ENCODE data around the gene BMP4.

BMP4 gene

DNA sequence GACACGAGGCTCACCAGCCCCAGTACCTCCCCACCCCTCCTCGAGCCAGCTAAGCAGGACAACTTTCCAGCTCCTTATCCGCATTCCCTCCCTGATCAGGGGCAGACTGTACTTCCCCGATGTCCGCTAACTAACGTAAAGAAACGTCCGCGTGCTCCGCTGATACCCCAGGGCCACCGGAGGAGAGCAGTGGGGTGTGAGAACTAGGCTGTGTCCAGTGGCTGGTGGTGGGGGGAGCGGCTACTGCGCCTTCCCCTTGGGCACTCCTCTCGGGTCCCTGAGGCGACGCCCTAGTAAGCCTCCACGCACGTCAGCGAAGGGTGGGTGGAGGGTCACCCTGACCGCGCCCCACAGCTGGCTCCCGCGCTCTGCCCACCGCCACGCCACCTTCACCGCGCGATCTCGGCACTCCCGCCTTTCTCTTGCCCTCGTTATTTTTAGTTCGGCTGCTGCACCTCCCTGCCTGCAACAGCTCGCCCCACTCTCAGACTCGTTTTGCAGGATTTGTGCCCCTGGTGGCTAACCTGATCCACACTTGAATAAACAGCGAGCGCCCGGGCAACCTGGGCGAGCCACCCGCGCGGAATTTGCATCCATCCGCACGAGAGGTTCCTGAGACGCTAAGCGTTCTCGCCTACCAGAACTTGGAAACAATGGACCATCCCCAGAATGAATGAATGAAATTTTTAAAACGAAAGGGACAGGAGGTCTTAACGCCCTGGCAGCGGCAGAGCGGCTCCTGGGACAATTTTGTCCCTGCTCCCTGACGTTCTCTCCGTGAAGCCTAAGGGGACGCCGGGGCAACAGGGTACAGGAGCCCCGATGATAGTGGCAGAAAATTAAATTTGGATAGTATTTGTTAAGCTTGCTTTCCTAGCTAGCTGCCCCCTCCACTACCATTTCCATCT, 6.9 kb upstream of the BMP4 start:
- DNase-seq = peak; percentile 62

- DNase-seq = no peak
Measured at GRCh38 chr14:53962953-53963319, 6.3 kb upstream of the BMP4 start.

GRCh38 chr14:53958628-53959027, 2.0 kb upstream of the BMP4 start:
- DNase-seq = no peak

DNA sequence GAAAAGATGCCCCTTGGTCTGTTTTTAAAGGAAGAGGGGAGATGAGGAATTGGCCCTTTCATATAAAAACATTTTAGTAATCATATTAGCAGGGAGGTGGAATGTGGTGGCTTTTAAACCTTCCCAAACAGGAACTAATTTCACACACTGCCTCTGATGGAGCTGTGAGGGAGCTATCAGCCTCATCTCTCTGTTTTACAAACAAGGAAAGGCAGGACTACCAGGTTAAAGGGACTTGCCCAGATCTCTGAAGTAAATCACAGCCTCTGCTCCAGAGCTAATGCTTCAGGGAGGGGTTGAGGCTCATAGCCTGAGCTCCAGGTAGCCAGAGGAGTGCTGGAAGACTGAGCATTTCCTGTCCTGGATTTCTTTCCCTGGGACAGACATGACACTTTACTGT, 1.1 kb upstream of the BMP4 start:
- DNase-seq = no peak

- DNase-seq = peak; percentile 76
Measured at GRCh38 chr14:53955671-53956426, 776 bp downstream of the BMP4 start.

- DNase-seq = no peak
Measured at GRCh38 chr14:53955229-53955556, 1.4 kb downstream of the BMP4 start.

DNA sequence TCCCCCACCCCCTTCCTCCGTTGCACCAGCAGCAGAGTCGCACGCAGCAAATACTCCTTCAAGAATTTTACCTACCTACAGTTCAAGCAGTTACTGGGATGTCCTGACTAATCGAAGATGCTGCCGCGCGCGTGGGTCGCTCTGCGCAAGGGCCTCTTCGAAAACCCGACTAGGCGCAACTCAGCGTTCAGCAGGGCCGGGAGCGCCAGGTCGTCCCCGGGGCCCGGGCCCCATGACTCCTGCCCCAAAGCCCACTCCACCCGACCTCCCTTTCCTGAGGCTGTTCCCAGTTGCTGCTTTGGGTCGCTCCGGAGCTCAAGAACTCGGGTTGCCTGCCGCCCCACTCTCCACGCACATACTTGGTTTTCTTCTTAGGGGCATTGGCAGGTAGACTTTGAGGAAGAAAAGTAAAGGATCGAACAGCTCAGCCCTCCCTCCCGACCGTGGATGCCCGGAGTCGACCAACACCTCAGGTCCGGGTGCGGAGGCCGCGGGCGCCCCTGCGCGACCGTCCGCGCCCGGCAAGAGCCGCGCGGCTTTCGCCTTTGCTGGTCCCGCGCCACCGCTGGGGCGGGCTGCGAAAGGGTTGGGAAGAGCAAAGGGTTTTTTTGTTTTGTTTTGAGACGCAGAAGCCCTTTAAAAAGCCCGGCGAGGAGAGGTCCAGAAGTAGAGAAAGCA, 1.9 kb downstream of the BMP4 start:
- peak; percentile 61 for DNase-seq

- DNase-seq = peak; percentile 72
Measured at GRCh38 chr14:53953828-53954550, 2.6 kb downstream of the BMP4 start.

GRCh38 chr14:53953002-53953827, 3.4 kb downstream of the BMP4 start:
- DNase-seq = peak; percentile 95

DNA sequence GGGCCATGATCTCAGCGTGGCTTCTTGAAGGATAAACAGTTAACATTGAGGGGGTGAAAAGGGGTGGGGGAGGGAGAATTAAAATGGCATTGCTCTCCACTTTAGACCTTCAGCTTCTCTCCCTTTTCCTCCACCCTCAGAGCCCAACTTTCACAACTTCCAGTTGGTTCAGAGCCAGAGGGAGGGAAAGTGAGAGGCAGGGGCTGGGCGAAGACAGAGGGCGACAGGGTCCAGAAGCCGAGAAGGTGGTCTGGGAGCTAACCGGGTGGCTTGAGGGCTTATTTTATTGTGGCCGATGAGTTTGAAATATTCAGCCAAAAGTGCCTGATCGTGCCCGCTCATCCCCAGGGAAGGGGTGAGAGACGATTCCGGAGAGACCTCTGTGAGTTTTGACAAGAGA, 4.1 kb downstream of the BMP4 start:
- DNase-seq = no peak

DNA sequence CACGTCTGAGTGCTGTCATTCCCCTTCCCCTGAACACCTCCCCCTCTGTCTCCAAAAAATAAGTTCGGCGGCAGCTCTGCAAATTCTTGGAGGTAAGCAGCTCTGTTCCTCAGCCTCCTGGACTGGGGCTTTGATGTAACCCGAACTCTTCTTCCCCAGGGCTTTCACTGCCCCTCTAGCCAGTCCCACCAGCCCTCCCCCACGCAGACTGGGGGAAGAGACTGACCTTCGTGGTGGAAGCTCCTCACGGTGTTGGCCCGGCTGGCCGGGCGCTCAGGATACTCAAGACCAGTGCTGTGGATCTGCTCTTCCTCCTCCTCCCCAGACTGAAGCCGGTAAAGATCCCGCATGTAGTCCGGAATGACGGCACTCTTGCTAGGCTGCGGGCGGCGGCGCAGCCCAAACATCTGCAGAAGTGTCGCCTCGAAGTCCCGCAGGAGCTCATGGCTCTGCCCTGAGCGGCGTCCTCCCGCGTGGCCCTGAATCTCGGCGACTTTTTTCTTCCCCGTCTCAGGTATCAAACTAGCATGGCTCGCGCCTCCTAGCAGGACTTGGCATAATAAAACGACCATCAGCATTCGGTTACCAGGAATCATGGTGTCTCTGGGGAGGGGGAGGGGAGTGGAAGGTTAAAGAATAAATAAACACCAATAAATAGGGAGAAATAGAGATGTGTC, 4.9 kb downstream of the BMP4 start:
- peak; percentile 36 for DNase-seq

DNA sequence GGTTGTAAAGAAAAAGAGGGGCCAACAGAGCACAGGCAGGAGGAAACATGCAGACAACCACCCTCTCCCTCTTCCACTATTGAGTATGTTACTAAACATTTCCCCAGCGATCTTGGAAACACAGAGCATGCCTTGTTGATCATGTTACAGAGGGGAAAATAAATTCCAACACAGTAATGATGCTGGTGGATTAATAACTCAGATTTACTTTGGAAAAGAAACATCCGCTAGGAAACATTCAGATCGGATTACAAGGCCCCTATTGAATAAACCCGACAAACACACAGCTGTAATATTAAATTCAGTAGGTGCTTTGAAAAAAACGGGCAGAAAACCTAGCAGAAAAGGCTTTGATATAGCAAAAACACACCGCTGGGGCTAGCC, 5.4 kb downstream of the BMP4 start:
- DNase-seq = no peak

- no peak for DNase-seq
Measured at GRCh38 chr14:53950031-53950793, 6.4 kb downstream of the BMP4 start.

DNA sequence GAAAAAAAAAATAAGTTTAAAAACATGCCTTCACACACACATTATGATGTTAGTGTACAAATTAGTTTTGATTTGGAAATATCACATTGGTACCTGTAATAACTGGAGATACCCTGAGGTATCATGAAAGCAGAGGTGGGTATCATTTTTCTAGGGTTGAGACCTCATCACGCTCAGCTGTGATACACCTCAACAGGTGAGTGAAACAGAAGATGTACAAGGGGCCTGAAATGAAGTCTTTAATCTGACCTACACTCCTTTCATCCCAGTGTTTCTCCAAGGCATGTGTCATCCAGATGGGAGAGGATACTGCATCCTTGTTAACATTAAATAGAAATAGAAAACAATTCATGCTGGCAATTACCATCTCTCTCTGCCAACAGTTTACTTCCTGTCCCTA, 7.4 kb downstream of the BMP4 start:
- no peak for DNase-seq

DNA sequence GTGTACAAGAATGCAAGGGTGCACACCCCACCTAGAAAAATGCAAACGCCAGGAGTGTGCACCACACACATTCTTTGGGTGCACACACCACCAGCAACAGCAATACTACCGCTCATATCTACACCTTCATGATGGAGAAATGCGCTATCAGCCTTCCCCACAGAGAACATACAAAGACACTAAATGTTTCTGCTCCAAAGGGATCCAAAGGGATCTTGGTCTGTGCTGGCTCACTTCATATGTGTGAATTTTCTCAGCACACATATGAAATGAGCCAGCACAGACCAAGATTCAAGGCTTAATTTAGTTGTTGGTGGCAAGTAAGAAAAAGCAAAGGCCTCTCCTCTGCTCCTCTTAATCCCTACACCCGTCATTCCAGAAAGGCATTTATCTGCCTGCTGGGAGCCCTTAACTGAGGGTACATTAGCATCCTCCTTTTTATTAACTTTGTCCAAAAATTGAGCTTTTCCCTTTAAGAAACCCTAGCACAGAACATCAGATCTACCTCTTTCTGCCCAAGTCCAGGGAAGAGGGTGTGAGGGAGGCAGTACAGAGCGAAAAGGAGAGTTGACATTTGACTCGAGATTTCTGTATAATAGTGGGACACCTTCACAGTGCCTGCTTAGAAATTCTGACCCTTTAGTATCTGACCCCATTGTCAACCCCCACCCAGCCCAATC, 8.3 kb downstream of the BMP4 start:
- DNase-seq = no peak

GRCh38 chr14:53947452-53948204, 9.0 kb downstream of the BMP4 start:
- DNase-seq = no peak

GRCh38 chr14:53947094-53947445, 9.6 kb downstream of the BMP4 start:
- DNase-seq = no peak

DNA sequence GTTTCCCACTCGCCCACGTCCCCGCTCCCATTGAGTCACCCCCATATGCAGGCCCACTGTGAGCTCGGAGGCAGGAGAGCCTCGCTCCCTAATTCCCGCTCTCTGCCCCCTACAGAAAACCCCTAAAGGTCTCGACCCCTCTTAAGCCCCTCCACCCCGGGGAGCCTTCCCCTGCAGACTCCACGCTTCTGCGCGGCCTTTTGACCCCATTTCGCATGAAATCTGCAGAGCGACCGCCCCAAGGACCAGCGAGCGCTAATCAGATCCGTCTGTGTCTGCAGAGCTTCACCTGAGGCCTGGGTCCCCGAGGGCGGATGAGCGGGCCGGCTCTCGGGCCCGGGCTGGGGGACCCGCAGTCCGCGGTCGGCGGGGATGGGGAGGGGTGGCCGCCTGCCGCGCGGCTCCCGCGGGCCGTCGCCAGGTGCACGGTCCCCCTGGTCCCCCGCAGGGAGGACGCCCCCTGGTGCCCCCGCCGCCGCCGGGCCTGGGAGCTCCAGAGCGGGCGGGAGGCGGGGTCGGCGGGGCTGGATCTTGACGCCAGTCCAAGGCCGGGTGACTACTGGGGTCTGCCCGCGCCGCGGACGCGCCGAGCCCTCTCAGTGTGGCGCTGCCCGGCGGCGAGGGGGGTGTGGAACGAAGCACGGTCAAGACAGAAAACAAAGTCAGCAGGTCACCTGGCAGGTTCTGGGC, 10.1 kb downstream of the BMP4 start:
- no peak for DNase-seq

GRCh38 chr14:53946071-53946403, 10.6 kb downstream of the BMP4 start:
- DNase-seq = no peak

Data from right hindlimb (tissue), 1 donor.